Tibial artery (tissue), 4 donors: ENCODE measurements around the gene IMMT.

Source experiments
- DNase-seq, 2 donors: peaks; one replicate each; pipeline ENCODE4 v3.0.0-alpha.2; 2019
- H3K27ac ChIP-seq, 2 donors: fragments of 200-600 bp; sonication (generic) in 1 of 2; 1 replicate in 1 of 2; 2 replicates in 1 of 2; pipeline ENCODE4 v1.5.1; 2018 to 2019; ENCODE audit warnings: mild to moderate bottlenecking in 1 of 2
- H3K27me3 ChIP-seq, 2 donors: fragments of 200-600 bp; sonication (generic) in 1 of 2; one replicate each; pipeline versions ENCODE4 v1.5.1 to v1.6.0; 2016 to 2019
- H3K36me3 ChIP-seq, 3 donors: fragments of 200-600 bp; sonication (generic) in 2 of 3; one replicate each; pipeline ENCODE4 v1.5.1; 2016 to 2019; ENCODE audit warnings: mild to moderate bottlenecking in 2 of 3
- H3K4me1 ChIP-seq, 4 donors: fragments of 200-600 bp; sonication (generic) in 2 of 4; 1 replicate in 3 of 4; 2 replicates in 1 of 4; pipeline ENCODE4 v1.5.1; 2016 to 2019
- H3K4me3 ChIP-seq, 2 donors: fragments of 200-600 bp; sonication (generic) in 1 of 2; 1 replicate in 1 of 2; 2 replicates in 1 of 2; pipeline ENCODE4 v1.5.1; 2018 to 2019; ENCODE audit warnings: mild to moderate bottlenecking in 2 of 2
- H3K9me3 ChIP-seq, 3 donors: fragments of 200-600 bp; sonication (generic) in 1 of 3; one replicate each; pipeline ENCODE4 v1.5.1; 2016 to 2019
- CTCF ChIP-seq, 2 experiments: fragments of 200-600 bp in 1 of 2; fragments of 450-650 bp in 1 of 2; IDR thresholded peaks; one replicate each; pipeline ENCODE4 v1.5.1; 2017 to 2019; ENCODE audit warnings: antibody characterized with exemption in 2 of 2, mild to moderate bottlenecking in 1 of 2, moderate library complexity in 1 of 2
- intact Hi-C: fragments of 100-400 bp; cut with DNase I; formaldehyde crosslinking; loops from one replicate; pipeline ENCODE4 v1.15.0; 2023; ENCODE audit warnings: low total_unique reads

Gene IMMT

GRCh38 chr2:86143926-86144685, 51.2 kb downstream of the IMMT start:
- no peak overlapping the region for H3K4me3 ChIP-seq
- peaks cover 60 to 99% (median 96%) of the 10 kb centered on the region in 3 donors for H3K36me3 ChIP-seq
- H3K9me3 ChIP-seq, result no peaks in the 10 kb centered on the region
- H3K27ac ChIP-seq, result no peak overlapping the region
- intact Hi-C loops, result no loop called here
- no peak for TF ChIP-seq CTCF (IDR thresholded peaks at IDR 0.05)
- H3K27me3 ChIP-seq, result no peaks in the 10 kb centered on the region
- H3K4me1 ChIP-seq, result no peaks in the 10 kb centered on the region
- DNase-seq, result no peak

- no peak for TF ChIP-seq CTCF (IDR thresholded peaks at IDR 0.05)
- no peak overlapping the region for H3K27ac ChIP-seq
- no peak for DNase-seq
- intact Hi-C loops, result no loop called here
- no peaks in the 10 kb centered on the region for H3K4me1 ChIP-seq
- no peak overlapping the region for H3K4me3 ChIP-seq
- H3K9me3 ChIP-seq, result no peaks in the 10 kb centered on the region
- H3K36me3 ChIP-seq, result peaks cover 60 to 99% (median 96%) of the 10 kb centered on the region in 3 donors
- no peaks in the 10 kb centered on the region for H3K27me3 ChIP-seq
Observed at GRCh38 chr2:86143307-86143706, 52.0 kb downstream of the IMMT start.

GRCh38 chr2:86142436-86143257, 52.6 kb downstream of the IMMT start:
- no peak for DNase-seq
- Histone ChIP-seq H3K27me3 (no peaks in the 10 kb centered on the region), H3K9me3 (no peaks in the 10 kb centered on the region), H3K27ac (no peak overlapping the region), H3K4me3 (no peak overlapping the region), H3K4me1 (no peaks in the 10 kb centered on the region), H3K36me3 (peaks cover 60 to 99% (median 96%) of the 10 kb centered on the region in 3 donors)
- no peak for TF ChIP-seq CTCF (IDR thresholded peaks at IDR 0.05)
- intact Hi-C loops, result no loop called here

- Histone ChIP-seq H3K4me3 (no peak overlapping the region), H3K36me3 (peaks cover 61 to 99% (median 96%) of the 10 kb centered on the region in 3 donors), H3K9me3 (no peaks in the 10 kb centered on the region), H3K27me3 (no peaks in the 10 kb centered on the region), H3K27ac (no peak overlapping the region), H3K4me1 (no peaks in the 10 kb centered on the region)
- no peak for TF ChIP-seq CTCF (IDR thresholded peaks at IDR 0.05)
- intact Hi-C loops, result no loop called here
- no peak for DNase-seq
Observed at GRCh38 chr2:86140969-86141392, 54.3 kb downstream of the IMMT start.

- Histone ChIP-seq H3K4me1 (no peaks in the 10 kb centered on the region), H3K36me3 (peaks cover 63 to 99% (median 96%) of the 10 kb centered on the region in 3 donors), H3K9me3 (no peaks in the 10 kb centered on the region), H3K27ac (no peak overlapping the region), H3K4me3 (no peak overlapping the region), H3K27me3 (no peaks in the 10 kb centered on the region)
- intact Hi-C loops, result no loop called here
- TF ChIP-seq CTCF (IDR thresholded peaks at IDR 0.05), result no peak
- no peak for DNase-seq
Observed at GRCh38 chr2:86139981-86140380, 55.3 kb downstream of the IMMT start.
